Tongue (tissue), 2 donors: ENCODE measurements around the gene KMT2B. TPM values are rescaled to one million over a fixed set of nuclear protein-coding genes. Genes with fewer than 3 reads are reported as not detected.
"Not testable (repeated sequence)": the region's sequence is repeated elsewhere in the genome, so short reads cannot be mapped to it uniquely, and the experiment has no call there.

Source experiments
- DNase-seq: peaks from one replicate; pipeline ENCODE4 v3.0.0-alpha.2; 2015
- total RNA-seq: library from RNA; depleted of rRNA; stranded (reverse); fragments of >200 nt; gene quantifications from one replicate; pipeline ENCODE4 v1.2.3, GENCODE V29; 2014

KMT2B gene, protein sequence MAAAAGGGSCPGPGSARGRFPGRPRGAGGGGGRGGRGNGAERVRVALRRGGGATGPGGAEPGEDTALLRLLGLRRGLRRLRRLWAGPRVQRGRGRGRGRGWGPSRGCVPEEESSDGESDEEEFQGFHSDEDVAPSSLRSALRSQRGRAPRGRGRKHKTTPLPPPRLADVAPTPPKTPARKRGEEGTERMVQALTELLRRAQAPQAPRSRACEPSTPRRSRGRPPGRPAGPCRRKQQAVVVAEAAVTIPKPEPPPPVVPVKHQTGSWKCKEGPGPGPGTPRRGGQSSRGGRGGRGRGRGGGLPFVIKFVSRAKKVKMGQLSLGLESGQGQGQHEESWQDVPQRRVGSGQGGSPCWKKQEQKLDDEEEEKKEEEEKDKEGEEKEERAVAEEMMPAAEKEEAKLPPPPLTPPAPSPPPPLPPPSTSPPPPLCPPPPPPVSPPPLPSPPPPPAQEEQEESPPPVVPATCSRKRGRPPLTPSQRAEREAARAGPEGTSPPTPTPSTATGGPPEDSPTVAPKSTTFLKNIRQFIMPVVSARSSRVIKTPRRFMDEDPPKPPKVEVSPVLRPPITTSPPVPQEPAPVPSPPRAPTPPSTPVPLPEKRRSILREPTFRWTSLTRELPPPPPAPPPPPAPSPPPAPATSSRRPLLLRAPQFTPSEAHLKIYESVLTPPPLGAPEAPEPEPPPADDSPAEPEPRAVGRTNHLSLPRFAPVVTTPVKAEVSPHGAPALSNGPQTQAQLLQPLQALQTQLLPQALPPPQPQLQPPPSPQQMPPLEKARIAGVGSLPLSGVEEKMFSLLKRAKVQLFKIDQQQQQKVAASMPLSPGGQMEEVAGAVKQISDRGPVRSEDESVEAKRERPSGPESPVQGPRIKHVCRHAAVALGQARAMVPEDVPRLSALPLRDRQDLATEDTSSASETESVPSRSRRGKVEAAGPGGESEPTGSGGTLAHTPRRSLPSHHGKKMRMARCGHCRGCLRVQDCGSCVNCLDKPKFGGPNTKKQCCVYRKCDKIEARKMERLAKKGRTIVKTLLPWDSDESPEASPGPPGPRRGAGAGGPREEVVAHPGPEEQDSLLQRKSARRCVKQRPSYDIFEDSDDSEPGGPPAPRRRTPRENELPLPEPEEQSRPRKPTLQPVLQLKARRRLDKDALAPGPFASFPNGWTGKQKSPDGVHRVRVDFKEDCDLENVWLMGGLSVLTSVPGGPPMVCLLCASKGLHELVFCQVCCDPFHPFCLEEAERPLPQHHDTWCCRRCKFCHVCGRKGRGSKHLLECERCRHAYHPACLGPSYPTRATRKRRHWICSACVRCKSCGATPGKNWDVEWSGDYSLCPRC (N-terminal part only)
- total RNA-seq = 13.1 TPM

DNA sequence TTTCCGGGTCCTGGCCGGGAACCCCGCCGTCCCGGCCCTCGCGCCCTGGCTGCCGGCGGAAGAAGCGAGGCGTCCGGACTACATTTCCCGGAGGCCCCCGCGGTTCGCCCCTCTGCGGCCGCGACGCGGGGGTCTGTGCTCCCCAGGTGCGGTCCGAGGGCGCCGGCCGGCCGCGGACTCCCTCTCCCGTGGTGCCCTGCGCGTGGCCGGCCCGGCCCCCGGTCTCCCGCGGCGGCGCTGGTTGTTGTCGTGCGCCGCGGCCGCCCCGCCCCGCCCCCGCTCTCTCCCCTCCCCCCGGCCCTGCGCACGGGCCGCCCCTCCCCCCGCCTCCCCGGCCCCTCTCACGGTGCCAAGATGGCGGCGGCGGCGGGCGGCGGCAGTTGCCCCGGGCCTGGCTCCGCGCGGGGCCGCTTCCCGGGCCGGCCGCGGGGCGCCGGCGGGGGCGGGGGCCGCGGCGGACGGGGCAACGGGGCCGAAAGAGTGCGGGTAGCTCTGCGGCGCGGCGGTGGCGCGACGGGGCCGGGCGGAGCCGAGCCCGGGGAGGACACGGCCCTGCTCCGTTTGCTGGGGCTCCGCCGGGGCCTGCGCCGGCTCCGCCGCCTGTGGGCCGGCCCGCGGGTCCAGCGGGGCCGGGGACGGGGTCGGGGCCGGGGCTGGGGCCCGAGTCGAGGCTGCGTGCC, at the start of gene KMT2B:
TSS of gene KMT2B (plus strand) at position 339 of the 680 bp plus-strand sequence. CDS start at position 355, 16 bp downstream.
- peak; percentile 98 for DNase-seq

DNA sequence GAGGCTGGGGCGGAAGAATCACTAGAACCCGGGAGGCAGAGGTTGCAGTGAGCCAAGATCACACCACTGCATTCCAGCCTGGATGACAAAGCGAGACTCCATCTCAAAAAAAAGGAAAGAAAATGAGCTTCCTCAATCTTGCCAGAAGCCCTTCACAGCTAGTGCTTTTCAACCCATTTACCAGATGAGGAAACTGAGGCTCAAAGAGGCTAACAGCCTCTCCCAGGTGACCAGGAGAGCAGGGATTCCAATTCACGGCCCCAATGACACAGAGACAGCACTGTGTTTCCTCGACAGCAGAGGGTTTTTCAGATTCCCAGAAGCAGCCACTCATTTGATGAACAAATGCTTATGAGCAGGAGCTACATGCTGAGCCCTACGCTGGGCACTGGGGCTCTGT, 48.2 kb upstream of the KMT2B start:
- no peak for DNase-seq

DNA sequence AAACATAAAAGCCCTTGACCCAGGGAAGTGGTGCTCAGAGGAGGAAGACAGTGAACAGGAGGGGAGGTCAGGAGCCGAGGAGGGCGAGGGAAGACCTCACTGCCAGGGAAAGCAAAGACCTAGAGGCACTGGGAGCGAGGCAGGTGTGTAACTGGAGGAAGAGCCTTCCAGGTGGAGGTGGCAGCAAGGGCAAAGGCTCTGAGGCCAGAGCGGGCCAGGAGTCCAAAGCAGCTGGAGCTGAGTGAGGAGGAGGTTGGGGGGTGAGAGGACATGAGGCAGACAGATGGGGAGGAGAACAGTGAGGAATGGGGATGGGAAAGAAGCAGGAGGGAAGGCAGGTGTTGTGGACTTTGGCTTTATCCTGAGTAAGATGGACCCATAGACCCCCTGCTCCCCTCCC, 47.8 kb upstream of the KMT2B start:
- DNase-seq = no peak

DNA sequence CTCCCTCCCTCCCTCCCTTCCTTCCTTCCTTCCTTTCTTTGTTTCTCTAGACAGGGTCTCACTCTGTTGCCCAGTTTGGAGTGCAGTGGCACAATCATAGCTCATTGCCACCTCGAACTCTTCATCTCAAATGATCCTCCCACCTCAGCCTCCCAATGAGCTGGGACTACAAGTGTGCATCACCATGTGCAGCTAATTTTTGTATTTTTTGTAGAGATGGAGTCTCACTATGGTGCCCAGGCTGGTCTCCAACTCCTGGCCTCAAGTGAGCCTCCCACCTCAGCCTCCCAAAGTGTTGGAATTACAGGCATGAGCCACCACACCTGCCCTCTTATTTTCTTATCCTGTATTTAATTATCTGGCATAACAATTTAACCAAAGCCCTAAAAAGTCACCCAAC, 47.1 kb upstream of the KMT2B start:
- DNase-seq = no peak

DNA sequence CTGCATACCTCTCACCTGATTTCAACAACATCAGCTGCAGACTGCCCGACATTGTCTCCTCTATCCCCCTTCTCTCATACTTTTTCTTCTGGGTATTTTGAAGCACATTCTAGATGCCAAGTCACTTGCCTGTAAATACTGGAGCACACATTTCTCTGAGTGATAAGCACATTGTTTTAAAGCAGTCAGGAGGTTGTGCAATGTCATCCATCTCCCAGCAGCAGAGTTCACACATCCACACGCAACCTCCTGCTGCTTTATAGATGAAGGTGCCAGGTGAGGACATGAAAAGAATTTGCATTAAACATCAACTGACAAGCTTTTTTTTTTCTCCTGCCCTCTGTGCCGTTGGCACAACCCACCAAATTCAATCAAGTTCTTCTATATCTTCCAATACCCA, 46.0 kb upstream of the KMT2B start:
- no peak for DNase-seq

DNA sequence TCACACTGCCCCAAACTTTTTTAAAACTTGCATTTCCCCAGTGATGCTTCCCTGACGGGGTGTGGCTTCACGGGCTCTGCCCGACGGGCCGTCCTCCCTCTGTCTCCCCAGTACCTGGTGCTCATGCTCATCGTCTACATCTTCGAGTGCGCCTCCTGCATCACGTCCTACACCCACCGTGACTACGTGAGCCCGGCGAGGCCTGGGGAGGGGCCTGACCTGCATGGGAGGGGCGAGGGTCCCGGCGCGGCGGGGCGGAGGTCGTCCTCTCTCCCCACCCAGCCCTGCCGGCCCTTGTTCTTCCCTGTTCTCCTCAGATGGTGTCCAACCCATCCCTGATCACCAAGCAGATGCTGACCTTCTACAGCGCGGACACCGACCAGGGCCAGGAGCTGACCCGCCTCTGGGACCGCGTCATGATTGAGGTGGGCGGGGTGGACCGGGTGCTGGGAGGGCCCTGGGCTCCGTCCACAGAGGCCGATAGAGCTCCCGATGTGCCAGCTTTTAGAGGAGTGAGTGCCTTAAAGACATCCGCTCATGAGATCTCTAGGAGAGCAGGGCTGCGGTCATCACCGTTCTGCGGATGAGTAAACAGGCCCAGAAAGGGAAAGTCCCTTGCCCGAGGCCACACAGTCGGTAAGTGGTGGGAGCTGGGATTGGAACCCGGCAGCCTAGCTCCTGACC, 44.5 kb upstream of the KMT2B start:
- DNase-seq = no peak

DNA sequence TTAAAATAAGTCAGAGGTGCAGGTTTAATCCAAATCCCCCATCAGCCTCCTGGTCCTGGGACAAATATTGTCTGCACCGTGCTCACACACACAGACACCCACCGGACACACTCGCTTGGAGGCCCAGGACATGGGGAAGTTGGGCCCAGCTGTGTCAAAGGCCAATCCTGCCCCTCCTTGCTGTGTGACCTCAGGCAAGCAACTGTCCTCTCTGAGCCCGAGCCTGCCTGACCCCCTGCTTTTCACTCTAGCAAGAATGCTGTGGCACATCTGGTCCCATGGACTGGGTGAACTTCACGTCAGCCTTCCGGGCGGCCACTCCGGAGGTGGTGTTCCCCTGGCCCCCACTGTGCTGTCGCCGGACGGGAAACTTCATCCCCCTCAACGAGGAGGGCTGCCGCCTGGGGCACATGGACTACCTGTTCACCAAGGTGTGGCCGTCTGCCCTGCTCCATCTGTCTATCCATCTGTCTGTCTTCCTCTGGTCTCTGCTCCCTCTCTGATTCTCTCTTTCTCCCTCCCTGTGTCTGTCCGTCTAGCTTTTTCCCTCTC, 42.1 kb upstream of the KMT2B start:
- no peak for DNase-seq

DNA sequence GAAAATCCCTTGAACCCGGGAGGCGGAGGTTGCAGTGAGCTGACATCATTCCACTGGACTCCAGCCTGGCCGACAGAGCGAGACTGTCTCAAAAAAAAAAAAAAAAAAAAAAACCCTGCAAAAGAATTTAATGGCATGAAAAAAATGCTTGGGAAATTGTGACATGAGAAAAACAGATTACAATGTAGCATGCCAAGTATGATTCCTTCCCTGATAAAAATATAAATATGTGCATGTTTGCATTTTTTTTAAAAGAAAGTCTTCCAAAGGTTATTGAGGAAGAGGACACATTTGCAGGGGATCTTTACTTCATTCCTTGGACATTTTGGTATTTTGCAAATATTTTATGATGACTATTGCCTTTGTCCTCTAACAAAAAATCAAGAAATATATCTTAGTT, 28.0 kb upstream of the KMT2B start:
- no peak for DNase-seq

DNA sequence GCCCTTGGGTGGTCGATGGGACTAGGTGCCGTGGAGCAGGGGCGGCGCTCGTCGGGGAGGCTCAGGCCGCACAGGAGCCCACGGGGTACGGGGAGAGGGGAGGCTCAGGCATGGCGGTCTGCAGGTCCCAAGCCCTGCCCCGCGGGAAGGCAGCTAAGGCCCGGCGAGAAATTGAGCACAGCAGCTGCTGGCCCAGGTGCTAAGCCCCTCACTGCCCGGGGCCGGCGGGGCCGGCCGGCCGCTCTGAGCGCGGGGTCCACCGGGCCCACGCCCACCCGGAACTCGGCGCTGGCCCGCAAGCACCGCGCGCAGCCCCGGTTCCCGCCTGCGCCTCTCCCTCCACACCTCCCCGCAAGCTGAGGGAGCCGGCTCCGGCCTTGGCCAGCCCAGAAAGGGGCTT, 26.7 kb upstream of the KMT2B start:
- DNase-seq = not testable (repeated sequence)

DNA sequence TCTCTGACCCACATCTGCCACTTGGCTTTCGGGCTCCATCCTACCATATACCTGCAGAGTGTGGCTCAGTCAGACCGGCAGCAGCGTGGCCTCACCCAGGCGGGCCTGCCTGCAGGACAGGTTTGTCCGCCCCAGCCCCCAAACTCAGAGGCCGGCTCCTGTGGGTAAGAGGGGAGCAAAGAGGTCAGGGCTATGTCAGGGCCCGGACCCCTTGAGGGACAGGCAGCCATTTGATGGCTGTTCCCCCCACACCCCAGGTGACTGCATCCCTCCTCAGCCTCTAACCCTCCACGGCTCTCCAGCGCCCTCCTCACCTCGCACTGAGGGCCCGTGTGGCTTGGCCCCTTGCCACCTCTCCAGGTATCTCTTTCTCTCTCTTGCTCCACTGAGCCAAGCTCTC, 25.8 kb upstream of the KMT2B start:
- DNase-seq = no peak

DNA sequence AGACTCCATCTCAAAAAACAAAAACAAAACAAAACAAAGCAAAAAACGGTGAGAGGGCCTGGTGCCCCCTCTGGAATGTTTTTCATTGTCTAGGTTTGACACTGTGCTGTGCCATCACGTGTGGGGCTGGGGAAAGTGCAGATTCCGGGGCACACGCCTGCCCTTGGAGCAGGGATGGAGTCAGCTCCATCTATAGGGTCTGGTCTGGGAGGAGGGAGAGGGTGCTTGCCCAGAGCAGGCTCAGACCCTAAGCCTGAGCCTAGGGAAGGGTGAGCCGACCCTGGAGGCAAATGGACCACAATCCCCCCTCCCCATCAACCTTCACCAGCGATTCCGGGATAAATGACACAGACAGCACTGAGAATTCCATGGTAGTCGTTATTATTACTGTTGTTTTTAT, 24.4 kb upstream of the KMT2B start:
- DNase-seq = no peak

DNA sequence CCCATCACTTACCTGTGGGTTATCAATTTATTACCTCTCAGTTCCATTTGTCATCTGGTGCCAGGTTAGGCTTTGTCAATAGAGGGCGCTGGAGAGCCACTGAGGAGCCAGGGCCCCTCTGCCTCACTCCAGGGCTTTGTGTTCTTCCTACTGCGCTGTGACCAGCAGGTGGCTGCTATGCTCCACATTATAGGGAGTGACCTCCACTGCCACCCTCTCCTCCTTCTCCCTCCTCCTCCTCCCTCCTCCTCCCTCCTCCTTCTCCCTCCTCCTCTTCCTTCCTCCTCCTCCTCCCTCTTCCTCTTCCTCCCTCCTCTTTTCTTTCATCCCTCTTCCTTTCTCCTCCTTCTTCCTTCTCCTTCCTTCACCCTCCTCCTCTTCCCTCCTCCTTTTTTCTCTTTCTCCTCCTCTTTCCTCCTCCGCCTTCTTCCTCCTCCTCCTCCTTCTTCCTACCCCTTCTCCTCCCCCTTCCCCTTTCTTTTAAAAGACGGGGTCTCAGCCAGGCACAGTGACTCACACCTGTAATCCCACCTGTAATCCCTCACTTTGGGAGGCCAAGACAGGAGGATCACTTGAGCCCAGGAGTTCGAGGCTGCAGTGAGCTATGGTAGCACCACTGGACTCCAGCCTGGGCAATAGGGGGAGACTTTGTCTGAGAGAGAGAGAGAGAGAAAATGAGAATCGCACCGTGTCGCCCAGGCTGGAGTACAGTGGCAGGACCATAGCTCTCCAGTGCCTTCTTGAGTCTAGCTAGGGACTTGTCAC, 23.8 kb upstream of the KMT2B start:
- peak; percentile 93 for DNase-seq

DNA sequence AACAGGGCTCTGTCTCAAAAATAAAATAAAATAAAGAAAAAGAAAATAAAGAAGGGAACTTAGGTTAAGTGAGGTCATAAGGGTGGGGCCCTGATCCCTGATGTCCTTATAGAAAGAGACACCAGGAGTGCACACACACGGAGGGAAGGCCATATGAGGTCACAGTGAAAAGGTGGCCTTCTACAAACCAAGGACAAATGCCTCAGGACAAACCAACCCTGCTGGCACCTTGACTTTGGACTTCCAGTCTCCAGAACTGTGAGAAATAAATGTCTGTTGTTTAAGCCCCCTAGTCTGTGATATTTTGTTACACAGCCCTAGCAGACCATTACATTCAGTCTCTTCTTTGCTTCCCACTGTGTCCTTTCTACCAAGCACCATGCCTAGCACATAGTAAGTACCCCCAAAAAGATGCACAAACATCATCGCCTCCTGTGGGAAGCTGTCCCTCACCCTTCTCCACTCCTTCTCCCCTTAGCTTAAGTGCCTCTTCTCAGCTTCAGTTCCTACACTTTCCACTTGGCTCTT, 21.8 kb upstream of the KMT2B start:
- no peak for DNase-seq

DNA sequence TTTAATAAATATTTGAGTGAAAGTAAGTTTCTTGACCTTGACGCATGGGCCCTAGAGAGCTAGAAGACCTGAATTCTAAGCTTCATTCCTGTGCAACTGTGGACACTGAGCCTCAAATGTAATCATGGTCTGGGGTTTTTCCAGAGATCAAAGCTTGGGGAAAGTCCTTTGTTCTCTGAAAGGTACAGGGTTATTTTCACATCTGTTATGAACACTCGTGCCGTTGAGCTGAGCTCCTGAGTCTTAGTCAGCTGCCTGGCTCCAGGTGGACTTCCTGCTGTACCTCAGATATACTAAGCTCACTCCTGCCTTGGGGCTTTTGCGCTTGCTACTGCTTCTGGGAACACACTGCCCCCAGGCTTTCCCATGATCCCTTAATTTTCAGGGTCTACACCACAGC, 21.0 kb upstream of the KMT2B start:
- DNase-seq = no peak

DNA sequence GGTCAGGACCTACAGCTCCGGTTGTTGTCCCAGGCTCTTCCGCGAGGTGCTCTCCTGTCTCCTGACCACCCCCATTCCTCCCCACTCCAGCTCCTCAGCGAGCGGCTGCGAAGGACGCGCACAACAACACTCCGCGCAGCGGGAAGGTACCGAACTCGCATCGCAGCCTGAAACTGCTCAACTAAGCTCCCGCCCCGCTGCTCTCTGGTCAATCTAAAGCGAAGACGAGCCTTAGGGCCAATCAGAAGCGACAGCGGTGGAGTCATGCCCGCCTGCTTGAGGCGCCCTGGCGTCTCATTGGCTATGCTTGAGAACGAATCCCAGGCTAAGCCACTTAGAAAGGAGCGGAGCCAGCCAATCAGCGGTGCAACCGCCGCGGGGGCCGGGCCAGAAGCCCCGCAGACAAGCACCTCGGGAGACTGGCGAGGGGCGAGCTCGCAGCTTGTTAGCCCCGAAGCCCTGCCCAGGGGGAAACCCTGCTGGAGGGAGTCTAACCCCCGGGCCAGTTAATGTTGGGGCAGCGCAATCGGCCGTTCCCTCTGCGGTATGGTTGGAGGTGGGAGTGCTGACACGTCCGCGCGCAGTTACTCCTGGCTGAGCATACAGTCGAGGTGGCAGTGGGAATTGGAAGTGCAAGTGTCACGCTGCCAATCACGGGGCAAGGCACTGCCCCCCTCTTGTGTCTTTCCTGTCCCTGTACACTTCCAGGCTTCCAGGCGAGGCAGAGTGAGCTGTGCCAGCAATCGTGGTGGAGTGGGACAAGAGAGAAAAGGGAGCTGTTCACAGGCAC, 15.4 kb upstream of the KMT2B start:
- DNase-seq = peak; percentile 98

DNA sequence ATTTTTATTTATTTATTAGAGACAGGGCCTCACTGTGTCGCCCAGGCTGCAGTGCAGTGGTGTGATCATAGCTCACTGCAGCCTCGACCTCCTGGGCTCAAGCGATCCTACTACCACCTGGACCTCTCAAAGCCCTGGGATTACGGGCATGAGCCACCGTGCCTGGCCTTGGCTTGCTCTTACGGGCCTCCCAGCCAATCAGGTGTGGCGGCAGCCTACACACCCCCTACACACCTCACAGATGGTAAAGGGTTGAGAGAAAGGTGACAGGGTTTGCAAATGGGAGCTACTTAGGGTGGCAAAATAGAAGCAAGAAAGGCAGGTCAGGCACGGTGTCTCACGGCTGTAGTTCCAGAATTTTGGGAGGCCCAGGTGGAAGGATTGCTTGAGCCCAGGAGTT, 14.5 kb upstream of the KMT2B start:
- no peak for DNase-seq

DNA sequence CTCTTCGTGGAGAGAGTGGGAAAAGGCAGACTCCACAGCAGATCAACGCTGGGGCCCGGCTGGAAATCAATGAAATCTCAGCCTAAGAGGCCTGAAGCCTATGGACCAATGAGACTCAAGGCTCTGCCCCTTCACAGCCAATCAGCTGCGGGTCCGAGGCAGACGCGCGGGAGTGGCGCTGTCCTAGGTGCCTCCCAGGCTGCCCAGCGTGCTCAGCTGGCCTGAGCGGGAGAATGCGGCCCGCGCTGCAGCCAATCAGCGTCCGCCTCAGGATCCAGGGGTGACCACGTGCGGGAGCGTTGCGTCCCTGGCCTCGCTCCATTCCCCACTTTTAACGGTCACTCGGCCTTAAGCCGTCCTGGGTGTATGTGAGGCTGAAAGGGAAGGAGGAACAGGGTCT, 13.6 kb upstream of the KMT2B start, which contains the start of gene ZBTB32:
TSS of gene ZBTB32 (plus strand) at position 341 of the 400 bp plus-strand sequence. CDS start 10,069 bp downstream, outside the sequence.
- peak; percentile 64 for DNase-seq

DNA sequence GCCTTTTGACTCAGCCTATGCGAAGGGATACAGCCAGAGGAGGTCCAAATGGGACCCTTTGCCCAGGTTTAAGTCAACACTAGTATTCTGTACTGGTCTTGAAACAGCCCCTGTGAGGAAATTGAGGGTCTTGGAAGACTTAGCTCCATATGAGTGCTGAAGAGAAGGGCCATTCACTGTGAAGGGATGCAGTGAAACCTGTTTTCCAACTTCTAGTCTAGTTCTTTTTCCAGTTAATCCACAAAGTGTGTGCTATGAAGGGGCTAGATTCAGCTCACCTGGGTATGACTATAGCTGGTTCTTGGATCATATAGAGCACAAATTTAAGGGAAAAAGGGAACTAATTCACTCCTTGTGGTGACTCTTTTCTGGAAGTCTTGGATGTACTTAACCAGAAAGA, 9.4 kb upstream of the KMT2B start:
- DNase-seq = no peak
